HEK293 (cell line): Measurements from ENCODE around the gene FSTL4.

ENCODE experiments used
- CTCF ChIA-PET: fragments of 350-600 bp; formaldehyde crosslinking; extraction: SDS; loops from one replicate; lab custom pipeline; 2021; ENCODE audit warnings: antibody characterized with exemption; lab: Yijun Ruan, JAX
- POLR2A ChIA-PET: fragments of 300-600 bp; formaldehyde crosslinking; extraction: SDS; loops from one replicate; lab custom pipeline; 2020; ENCODE audit warnings: antibody characterized with exemption, inconsistent platforms; lab: Yijun Ruan, JAX
- H3K27ac ChIP-seq: fragments of 200-500 bp; sonication (Bioruptor generic); 2 replicates; pipeline ENCODE4 v1.5.1; 2014; ENCODE audit warnings: low read depth, low read length, control low read depth, inconsistent platforms; ENCODE audit errors: extremely low read depth
- H3K36me3 ChIP-seq, 2 experiments: fragments of 200-500 bp in 1 of 2; sonication (Bioruptor generic) in 1 of 2; 1 replicate in 1 of 2; 2 replicates in 1 of 2; pipeline ENCODE4 v1.5.1; 2014 to 2017; ENCODE audit warnings: inconsistent platforms in 2 of 2, low read length in 2 of 2; ENCODE audit not compliant: control insufficient read depth in 2 of 2, insufficient read depth in 1 of 2
- H3K4me1 ChIP-seq: fragments of 200-500 bp; sonication (Bioruptor generic); 2 replicates; pipeline ENCODE4 v1.5.1; 2014; ENCODE audit warnings: mild to moderate bottlenecking, low read length, inconsistent platforms; ENCODE audit not compliant: control insufficient read depth, insufficient read depth
- H3K4me3 ChIP-seq: 2 replicates; pipeline ENCODE4 v1.5.1; 2011; ENCODE audit warnings: low read depth, mild to moderate bottlenecking, control low read depth, low read length, moderate library complexity
- H3K9me3 ChIP-seq: fragments of 200-500 bp; sonication (Bioruptor generic); 2 replicates; pipeline ENCODE4 v1.5.1; 2014; ENCODE audit warnings: low read depth, low read length, inconsistent platforms; ENCODE audit not compliant: control insufficient read depth, insufficient read depth
- BCL11B ChIP-seq: fragments of 450-650 bp; formaldehyde crosslinking; IDR thresholded peaks from 2 replicates; pipeline ENCODE4 v1.5.1; 2016; ENCODE audit warnings: low read depth, missing biosample characterization, missing genetic modification characterization
- GLI2 ChIP-seq: fragments of 450-650 bp; formaldehyde crosslinking; IDR thresholded peaks from 2 replicates; pipeline ENCODE4; 2017; ENCODE audit warnings: missing biosample characterization, missing genetic modification characterization, low read depth, borderline replicate concordance
- GLIS2 ChIP-seq: fragments of 450-650 bp; formaldehyde crosslinking; IDR thresholded peaks from 2 replicates; pipeline ENCODE4 v1.5.1; 2016; ENCODE audit warnings: missing biosample characterization, missing genetic modification characterization
- YY1 ChIP-seq: fragments of 450-650 bp; formaldehyde crosslinking; IDR thresholded peaks from 2 replicates; pipeline ENCODE4 v1.5.1; 2018; ENCODE audit warnings: missing biosample characterization, missing genetic modification characterization
- ZNF169 ChIP-seq: fragments of 450-650 bp; formaldehyde crosslinking; IDR thresholded peaks from 2 replicates; pipeline ENCODE4 v1.5.1; 2016; ENCODE audit warnings: missing biosample characterization, missing genetic modification characterization
- ZNF211 ChIP-seq: fragments of 450-650 bp; formaldehyde crosslinking; IDR thresholded peaks from 2 replicates; pipeline ENCODE4 v1.5.1; 2016; ENCODE audit warnings: low read depth, missing biosample characterization, missing genetic modification characterization
- ZNF354C ChIP-seq: fragments of 450-650 bp; formaldehyde crosslinking; IDR thresholded peaks from 2 replicates; pipeline ENCODE4 v1.5.1; 2016; ENCODE audit warnings: missing biosample characterization, missing genetic modification characterization, low read depth, borderline replicate concordance
- ZNF521 ChIP-seq: fragments of 450-650 bp; formaldehyde crosslinking; IDR thresholded peaks from 2 replicates; pipeline ENCODE4 v1.5.1; 2017; ENCODE audit warnings: missing biosample characterization, mild to moderate bottlenecking, missing genetic modification characterization
- ZNF558 ChIP-seq: fragments of 450-650 bp; formaldehyde crosslinking; IDR thresholded peaks from 2 replicates; pipeline ENCODE4 v1.5.1; 2016; ENCODE audit warnings: missing biosample characterization, missing genetic modification characterization
- ZNF596 ChIP-seq: fragments of 450-650 bp; IDR thresholded peaks from 2 replicates; pipeline ENCODE4 v1.5.0; 2018; ENCODE audit warnings: missing biosample characterization, mild to moderate bottlenecking, missing genetic modification characterization, moderate library complexity
- ZNF785 ChIP-seq: fragments of 450-650 bp; formaldehyde crosslinking; IDR thresholded peaks from 2 replicates; pipeline ENCODE4 v1.5.1; 2016; ENCODE audit warnings: missing biosample characterization, missing genetic modification characterization
- ZNF792 ChIP-seq: fragments of 450-650 bp; formaldehyde crosslinking; IDR thresholded peaks from 2 replicates; pipeline ENCODE4 v1.5.1; 2016; ENCODE audit warnings: missing biosample characterization, missing genetic modification characterization
- ZNF830 ChIP-seq: fragments of 450-650 bp; IDR thresholded peaks from 2 replicates; pipeline ENCODE4 v1.5.0; 2018; ENCODE audit warnings: missing biosample characterization, missing genetic modification characterization, low read depth, mild to moderate bottlenecking, moderate library complexity
- TF ChIP-seq, protein P1 (sequence below): fragments of 450-650 bp; formaldehyde crosslinking; IDR thresholded peaks from 2 replicates; pipeline ENCODE4 v1.5.1; 2016; ENCODE audit warnings: missing biosample characterization, missing genetic modification characterization
- TF ChIP-seq, protein P2 (sequence below): fragments of 450-650 bp; formaldehyde crosslinking; IDR thresholded peaks from 2 replicates; pipeline ENCODE4 v1.5.1; 2016; ENCODE audit warnings: missing biosample characterization, missing genetic modification characterization
- TF ChIP-seq, protein P3 (sequence below): fragments of 450-650 bp; formaldehyde crosslinking; IDR thresholded peaks from 2 replicates; pipeline ENCODE4 v1.5.1; 2016; ENCODE audit warnings: missing biosample characterization, missing genetic modification characterization
- TF ChIP-seq, protein P4 (sequence below): IDR thresholded peaks from 2 replicates; pipeline ENCODE4 v1.6.1; 2011; ENCODE audit warnings: mild to moderate bottlenecking, low read depth, low read length, borderline replicate concordance
- TF ChIP-seq, protein P5 (sequence below): fragments of 450-650 bp; formaldehyde crosslinking; IDR thresholded peaks from 2 replicates; pipeline ENCODE4 v1.5.1; 2016; ENCODE audit warnings: missing biosample characterization, missing genetic modification characterization
- TF ChIP-seq, protein P6 (sequence below): fragments of 450-650 bp; formaldehyde crosslinking; IDR thresholded peaks from 2 replicates; pipeline ENCODE4 v1.5.1; 2016; ENCODE audit warnings: missing biosample characterization, missing genetic modification characterization

The FSTL4 gene

DNA sequence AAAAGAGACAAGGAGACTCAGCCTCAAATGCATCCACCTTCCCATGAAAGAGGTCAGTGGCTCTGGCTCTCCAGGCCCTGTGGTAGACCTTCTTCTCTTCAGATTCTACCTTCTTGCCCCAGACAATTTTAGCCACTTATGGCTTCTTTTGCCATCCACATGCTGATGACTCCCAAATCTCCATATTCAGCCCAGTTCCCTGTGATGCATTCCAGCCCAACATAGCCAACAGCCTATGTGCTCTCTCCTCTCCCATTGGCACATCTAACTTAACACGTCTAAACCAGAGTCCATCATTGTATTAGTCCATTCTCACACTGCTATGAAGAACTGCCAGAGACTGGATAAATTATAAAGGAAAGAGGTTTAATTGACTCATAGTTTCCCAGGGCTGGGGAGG, 108.8 kb downstream of the FSTL4 start:
- H3K36me3 ChIP-seq = no peaks in the 10 kb centered on the region
- ChIA-PET CTCF (no interaction called here), POLR2A (no interaction called here)
- H3K4me3 ChIP-seq = no peak overlapping the region
- H3K27ac ChIP-seq = no peak overlapping the region
- no peaks in the 10 kb centered on the region for H3K9me3 ChIP-seq
- TF ChIP-seq ZNF558 (tag by site-specific recombination) = no peak
- TF ChIP-seq BCL11B = no peak
- TF ChIP-seq, protein P1, sequence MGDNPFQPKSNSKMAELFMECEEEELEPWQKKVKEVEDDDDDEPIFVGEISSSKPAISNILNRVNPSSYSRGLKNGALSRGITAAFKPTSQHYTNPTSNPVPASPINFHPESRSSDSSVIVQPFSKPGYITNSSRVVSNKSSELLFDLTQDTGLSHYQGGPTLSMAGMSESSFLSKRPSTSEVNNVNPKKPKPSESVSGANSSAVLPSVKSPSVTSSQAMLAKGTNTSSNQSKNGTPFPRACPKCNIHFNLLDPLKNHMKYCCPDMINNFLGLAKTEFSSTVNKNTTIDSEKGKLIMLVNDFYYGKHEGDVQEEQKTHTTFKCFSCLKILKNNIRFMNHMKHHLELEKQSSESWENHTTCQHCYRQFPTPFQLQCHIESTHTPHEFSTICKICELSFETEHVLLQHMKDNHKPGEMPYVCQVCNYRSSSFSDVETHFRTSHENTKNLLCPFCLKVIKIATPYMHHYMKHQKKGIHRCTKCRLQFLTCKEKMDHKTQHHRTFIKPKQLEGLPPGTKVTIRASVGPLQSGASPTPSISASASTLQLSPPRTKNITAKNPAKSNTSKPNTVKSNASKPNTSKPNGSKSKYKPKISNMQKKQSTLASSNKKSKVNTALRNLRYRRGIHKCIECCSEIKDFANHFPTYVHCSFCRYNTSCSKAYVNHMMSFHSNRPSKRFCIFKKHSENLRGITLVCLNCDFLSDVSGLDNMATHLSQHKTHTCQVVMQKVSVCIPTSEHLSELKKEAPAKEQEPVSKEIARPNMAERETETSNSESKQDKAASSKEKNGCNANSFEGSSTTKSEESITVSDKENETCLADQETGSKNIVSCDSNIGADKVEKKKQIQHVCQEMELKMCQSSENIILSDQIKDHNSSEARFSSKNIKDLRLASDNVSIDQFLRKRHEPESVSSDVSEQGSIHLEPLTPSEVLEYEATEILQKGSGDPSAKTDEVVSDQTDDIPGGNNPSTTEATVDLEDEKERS (tag by site-specific recombination) = no peak
- no peak for TF ChIP-seq ZNF596
- TF ChIP-seq, protein P2, sequence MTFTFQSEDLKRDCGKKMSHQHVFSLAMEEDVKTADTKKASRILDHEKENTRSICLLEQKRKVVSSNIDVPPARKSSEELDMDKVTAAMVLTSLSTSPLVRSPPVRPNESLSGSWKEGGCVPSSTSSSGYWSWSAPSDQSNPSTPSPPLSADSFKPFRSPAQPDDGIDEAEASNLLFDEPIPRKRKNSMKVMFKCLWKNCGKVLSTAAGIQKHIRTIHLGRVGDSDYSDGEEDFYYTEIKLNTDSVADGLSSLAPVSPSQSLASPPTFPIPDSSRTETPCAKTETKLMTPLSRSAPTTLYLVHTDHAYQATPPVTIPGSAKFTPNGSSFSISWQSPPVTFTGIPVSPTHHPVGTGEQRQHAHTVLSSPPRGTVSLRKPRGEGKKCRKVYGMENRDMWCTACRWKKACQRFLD (tag by site-specific recombination) = no peak
- no peak for TF ChIP-seq ZNF211 (tag by site-specific recombination)
- no peak for TF ChIP-seq GLIS2 (tag by site-specific recombination)
- TF ChIP-seq, protein P3, sequence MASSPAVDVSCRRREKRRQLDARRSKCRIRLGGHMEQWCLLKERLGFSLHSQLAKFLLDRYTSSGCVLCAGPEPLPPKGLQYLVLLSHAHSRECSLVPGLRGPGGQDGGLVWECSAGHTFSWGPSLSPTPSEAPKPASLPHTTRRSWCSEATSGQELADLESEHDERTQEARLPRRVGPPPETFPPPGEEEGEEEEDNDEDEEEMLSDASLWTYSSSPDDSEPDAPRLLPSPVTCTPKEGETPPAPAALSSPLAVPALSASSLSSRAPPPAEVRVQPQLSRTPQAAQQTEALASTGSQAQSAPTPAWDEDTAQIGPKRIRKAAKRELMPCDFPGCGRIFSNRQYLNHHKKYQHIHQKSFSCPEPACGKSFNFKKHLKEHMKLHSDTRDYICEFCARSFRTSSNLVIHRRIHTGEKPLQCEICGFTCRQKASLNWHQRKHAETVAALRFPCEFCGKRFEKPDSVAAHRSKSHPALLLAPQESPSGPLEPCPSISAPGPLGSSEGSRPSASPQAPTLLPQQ (tag by site-specific recombination) = no peak
- TF ChIP-seq ZNF354C = no peak
- TF ChIP-seq ZNF785 = no peak
- TF ChIP-seq ZNF169 (tag by site-specific recombination) = no peak
- no peak for TF ChIP-seq ZNF792
- TF ChIP-seq GLI2 (tag by site-specific recombination) = no peak
- TF ChIP-seq, protein P4, sequence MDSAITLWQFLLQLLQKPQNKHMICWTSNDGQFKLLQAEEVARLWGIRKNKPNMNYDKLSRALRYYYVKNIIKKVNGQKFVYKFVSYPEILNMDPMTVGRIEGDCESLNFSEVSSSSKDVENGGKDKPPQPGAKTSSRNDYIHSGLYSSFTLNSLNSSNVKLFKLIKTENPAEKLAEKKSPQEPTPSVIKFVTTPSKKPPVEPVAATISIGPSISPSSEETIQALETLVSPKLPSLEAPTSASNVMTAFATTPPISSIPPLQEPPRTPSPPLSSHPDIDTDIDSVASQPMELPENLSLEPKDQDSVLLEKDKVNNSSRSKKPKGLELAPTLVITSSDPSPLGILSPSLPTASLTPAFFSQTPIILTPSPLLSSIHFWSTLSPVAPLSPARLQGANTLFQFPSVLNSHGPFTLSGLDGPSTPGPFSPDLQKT = no peak
- TF ChIP-seq ZNF521 (tag by site-specific recombination) = no peak
- TF ChIP-seq ZNF830 (tag by site-specific recombination) = no peak
- no peak for TF ChIP-seq YY1 (tag by site-specific recombination)
- TF ChIP-seq, protein P5, sequence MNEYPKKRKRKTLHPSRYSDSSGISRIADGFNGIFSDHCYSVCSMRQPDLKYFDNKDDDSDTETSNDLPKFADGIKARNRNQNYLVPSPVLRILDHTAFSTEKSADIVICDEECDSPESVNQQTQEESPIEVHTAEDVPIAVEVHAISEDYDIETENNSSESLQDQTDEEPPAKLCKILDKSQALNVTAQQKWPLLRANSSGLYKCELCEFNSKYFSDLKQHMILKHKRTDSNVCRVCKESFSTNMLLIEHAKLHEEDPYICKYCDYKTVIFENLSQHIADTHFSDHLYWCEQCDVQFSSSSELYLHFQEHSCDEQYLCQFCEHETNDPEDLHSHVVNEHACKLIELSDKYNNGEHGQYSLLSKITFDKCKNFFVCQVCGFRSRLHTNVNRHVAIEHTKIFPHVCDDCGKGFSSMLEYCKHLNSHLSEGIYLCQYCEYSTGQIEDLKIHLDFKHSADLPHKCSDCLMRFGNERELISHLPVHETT (tag by site-specific recombination) = no peak
- TF ChIP-seq, protein P6, sequence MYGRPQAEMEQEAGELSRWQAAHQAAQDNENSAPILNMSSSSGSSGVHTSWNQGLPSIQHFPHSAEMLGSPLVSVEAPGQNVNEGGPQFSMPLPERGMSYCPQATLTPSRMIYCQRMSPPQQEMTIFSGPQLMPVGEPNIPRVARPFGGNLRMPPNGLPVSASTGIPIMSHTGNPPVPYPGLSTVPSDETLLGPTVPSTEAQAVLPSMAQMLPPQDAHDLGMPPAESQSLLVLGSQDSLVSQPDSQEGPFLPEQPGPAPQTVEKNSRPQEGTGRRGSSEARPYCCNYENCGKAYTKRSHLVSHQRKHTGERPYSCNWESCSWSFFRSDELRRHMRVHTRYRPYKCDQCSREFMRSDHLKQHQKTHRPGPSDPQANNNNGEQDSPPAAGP (tag by site-specific recombination) = no peak
- no peaks in the 10 kb centered on the region for H3K4me1 ChIP-seq
